Liver (tissue), 2 donors: ENCODE measurements around the gene EEFSEC.

Experiments
- YY1 ChIP-seq: IDR thresholded peaks from 2 replicates; pipeline ENCODE4 v1.6.1; 2016; ENCODE audit warnings: antibody characterized with exemption, mild to moderate bottlenecking
- TF ChIP-seq, protein P1 (sequence below): fragments of 150-350 bp; IDR thresholded peaks from 2 replicates; pipeline ENCODE4 v1.5.1; 2017; ENCODE audit warnings: improper control_type of control experiment, low read depth, low read length; ENCODE audit not compliant: missing input control
- donor health status: healthy.

DNA sequence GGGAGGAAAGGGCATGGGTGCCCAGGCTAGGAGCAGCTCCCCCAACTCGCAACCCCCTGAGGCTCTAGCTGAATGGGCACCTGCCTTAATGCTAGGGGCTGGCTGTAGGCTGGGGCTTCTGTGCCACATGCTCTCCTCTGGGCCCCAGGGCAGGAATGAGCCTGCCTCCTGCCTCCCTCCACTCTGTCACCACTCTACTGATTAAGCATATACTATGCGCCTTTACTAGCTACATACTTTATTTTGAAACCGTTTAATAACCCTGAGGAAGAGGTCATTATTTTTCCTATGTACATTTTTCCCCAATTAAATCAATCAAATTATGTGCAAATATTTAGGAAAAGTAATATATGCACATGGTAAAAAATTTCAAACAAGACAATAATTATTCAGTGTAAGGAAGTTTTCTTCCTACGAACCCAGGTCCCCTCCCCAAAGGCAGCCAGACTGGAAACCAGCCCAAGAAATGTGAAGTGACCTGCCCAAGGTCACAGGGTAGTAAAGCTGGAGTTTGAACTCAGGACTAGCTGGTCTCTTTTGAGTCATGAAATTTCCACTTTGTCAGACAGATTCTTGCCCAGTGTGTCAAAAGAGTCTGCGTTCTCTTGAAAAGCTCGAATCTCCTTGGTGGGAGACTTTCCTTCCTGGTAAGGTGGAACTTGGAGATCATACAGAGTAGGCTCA is 190.9 kb downstream of the EEFSEC start:
- TF ChIP-seq, protein P1, sequence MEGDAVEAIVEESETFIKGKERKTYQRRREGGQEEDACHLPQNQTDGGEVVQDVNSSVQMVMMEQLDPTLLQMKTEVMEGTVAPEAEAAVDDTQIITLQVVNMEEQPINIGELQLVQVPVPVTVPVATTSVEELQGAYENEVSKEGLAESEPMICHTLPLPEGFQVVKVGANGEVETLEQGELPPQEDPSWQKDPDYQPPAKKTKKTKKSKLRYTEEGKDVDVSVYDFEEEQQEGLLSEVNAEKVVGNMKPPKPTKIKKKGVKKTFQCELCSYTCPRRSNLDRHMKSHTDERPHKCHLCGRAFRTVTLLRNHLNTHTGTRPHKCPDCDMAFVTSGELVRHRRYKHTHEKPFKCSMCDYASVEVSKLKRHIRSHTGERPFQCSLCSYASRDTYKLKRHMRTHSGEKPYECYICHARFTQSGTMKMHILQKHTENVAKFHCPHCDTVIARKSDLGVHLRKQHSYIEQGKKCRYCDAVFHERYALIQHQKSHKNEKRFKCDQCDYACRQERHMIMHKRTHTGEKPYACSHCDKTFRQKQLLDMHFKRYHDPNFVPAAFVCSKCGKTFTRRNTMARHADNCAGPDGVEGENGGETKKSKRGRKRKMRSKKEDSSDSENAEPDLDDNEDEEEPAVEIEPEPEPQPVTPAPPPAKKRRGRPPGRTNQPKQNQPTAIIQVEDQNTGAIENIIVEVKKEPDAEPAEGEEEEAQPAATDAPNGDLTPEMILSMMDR: no peak
- TF ChIP-seq YY1: no peak
